GM21515 (cell line): ENCODE data around the gene MRPS2.
"Not testable (repeated sequence)": the region's sequence is repeated elsewhere in the genome, so short reads cannot be mapped to it uniquely, and the experiment has no call there.

Experiments used
- ATAC-seq: cut with Tn5 transposase; IDR thresholded peaks from one replicate; pipeline ENCODE4 v1.9.1; 2021; ENCODE audit not compliant: unreplicated experiment

The MRPS2 gene

DNA sequence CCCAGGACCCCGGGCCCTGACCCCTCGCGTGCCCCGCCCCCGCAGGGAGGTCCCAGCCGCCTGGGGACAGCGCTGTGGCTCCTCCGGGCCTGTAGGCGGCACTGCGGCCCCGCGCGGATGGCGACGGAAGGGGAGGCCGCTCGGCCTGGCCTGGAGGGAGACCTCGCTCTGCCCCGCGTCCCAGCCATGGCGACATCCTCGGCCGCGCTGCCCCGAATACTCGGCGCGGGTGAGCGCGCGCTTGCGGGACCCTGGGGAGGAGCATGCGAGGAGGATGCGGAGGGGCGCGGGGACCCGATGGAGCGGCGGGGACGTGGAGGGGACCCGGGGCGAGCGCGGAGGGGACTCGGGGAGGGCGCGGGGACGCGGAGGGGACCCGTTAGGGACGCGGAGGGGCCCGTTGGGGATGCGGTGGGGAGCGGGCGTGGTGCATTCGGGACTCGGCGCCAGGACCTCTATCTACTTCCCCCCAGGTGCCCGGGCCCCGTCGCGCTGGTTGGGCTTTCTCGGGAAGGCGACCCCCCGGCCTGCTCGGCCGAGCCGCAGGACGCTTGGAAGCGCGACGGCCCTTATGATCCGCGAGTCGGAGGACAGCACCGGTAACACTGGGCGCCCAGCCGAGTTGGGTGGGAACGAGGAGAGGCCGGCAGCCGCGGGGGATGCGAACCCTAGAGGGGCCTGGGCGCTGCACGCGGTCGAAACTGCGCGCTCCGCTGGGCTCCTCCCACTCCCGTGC lies at the start of gene MRPS2:
MRPS2 (plus strand) TSS at position 158 of the 736 bp plus-strand sequence; CDS start at position 187, 29 bp downstream.
- peak; percentile 79 for ATAC-seq

DNA sequence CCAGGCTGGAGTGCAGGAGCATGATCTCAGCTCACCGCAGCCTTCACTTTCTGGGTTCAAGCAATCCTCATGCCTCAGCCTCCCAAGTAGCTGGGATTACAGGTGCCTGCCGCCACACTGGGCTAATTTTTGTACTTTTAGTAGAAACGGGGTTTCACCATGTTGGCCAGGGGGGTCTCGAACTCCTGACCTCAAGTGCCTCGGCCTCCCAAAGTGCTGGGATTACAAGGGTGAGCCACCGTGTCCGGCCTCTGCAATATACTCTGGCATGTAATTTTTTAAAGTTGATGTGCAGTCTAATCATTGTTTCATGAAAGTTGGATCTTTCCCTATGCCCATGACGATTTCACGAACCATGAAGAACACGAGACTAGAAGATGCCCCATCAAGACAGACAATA lies 49.5 kb upstream of the MRPS2 start:
- no peak for ATAC-seq

DNA sequence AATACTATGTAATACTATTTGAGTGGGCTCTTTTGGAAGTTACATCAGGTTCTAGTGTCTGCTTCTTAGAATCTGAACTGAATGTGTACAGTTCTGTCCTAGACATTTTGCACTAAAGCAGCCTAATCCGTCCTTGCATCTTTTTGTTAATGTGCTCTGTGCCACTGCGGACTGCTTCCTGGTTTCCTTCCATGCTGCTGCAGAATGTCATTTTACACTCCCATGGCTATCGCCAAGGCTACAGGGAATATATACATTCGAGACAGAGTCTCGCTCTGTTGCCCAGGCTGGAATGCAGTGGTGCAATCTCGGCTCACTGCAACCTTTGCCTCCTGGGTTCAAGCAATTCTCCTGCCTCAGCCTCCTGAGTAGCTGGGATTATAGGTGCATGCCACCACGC lies 48.6 kb upstream of the MRPS2 start:
- ATAC-seq, result not testable (repeated sequence)

DNA sequence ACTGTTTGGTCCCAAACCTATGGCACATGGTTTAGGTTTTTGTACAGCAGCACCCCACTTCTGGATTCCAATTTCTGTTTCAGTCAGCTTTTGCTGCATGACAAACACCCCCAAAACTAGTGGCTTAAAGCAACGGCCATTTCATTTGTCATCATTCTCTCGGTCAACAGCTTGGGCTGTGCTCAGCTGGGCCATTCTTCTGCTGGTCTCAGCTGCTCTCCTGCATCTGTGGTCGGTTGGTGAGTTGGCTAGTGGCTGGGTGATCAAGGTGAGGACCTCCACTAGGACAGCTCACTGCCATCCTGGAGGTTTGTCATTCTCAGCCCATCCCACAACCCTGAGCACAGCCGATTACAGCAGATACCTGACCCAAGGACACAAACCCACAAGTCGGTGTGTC lies 45.7 kb upstream of the MRPS2 start:
- no peak for ATAC-seq

DNA sequence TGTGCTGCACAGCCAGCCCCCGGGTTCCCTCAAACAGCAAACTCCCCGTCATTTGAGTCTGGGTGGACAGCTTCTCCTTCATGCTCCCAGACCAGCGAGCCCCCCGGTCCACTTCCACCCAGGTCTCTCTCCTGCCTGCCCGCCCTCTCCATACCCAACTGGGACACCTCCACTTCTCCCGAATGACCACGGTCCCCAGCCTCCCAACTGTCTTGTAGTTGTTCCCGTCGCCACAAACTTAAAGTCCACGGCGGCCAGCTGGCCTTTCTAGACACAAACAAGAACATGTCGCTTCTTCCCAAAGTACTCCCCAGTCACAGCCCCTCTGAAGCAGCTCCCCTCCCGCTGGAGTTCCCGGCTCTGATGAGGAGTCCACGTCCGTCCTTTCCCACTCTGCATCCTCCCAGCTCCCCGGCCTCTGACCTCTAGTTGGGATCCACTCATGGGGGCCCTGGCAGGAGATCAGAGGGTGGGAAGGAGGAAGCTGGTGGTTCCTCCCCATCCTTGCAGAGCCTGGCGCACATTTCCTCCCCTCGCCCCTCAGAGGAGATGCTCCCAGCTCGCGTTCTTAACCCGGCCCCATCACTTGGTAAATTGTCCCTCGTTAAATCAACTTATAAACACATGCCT lies 45.0 kb upstream of the MRPS2 start:
- ATAC-seq, result no peak

DNA sequence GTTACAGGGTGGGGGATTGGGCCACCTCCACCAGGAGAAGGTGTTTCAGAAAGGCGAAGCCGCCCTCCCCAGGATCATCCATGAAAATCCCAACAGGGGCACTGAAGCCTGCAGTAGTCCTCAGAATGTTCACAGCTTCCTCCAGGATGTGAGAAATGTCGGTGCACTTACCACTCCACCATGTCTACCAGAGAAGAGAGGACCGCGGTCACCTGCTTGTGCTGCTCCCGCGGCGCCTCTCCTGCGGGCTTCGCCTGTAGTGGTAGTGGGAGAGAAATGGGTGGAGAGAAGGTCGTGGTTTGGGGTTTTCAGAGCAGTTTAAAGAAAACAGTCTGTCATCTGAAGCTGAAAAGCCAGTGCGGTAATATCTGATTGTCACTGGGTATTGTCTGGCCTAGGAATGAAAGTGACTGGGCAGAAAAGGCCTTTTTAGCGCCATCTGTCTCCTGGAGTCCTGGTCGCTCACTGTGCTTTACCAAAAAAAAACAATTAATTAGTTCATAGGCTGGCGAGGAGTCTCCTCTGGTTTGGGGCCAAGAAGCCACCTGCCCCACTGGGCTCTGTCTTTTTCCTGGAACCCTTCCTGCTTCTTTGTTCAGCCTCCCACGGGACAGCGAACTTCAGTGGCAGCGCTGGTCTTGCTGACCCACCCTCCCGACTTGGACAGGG lies 43.9 kb upstream of the MRPS2 start:
- ATAC-seq, result no peak

DNA sequence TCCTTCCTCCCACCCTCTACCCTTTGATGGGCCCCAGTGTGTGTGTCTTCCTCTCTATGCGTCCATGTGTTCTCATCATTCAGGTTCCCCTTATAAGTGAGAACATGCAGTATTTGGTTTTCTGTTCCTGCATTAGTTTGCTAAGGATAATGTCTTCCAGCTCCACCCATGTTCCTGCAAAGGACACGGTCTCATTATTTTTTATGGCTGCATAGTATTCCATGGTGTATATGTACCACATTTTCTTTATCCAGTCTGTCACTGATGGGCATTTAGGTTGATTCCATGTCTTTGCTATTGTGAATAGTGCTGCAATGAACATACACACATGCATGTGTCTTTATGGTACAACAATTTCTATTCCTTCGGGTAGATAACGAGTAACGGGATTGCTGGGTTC lies 42.0 kb upstream of the MRPS2 start:
- ATAC-seq, result not testable (repeated sequence)

DNA sequence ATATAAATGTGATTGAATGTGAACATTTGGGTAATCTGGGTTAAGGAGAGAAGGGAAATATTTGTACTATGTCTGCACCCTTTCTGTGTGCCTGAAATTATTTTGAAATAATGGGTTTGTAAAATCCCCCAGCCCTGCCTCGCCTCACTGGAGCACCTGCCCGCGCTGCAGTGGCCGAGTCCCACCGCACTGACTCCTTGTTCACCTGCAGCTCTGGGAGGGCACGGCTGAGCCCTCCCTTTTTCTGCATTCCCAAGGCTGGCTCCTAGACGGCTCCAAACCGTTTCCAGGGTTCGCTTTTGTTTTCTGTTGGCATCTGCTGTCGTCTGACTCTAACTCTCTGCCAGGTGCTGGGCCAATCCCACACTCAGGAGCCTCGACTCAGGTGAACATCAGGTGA lies 38.5 kb upstream of the MRPS2 start:
- ATAC-seq, result no peak

DNA sequence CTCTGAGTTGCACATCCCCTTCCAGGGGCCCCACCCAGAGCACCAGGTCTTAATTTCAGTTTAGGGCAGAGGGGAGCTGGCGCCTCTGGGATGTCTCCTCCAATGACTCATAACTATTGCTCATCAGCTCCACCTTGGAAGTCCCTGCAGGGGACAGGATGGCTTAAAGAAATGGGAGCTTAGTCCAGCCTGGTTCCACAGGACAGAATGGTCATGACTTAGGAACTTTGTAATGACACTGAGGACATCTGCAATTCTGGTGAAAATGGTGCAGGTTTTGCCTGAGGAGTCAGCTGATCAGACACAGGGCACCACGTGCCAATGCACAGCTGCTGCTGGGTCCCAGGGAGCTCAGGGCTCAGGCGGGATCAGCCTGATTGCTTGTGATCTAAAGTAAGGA lies 37.3 kb upstream of the MRPS2 start:
- no peak for ATAC-seq

DNA sequence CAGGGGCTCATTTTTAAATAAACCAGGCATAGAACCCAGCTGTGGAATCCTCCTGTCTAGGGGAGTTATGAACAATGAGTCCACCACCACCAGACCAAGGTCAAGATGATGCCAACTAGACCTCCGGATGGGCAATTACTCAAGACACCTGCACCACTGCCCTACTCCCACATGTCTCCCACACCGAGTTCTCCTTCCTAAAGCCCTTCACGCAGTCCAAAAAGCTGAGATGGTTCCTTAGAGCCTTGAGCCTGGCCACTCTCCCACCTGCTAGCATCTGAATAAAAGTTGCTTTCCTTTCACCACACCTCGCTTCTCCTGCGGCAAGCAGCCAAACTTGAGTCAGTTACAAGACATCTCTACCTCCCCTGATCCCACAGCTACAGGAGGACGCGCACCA lies 36.3 kb upstream of the MRPS2 start:
- ATAC-seq, result no peak

DNA sequence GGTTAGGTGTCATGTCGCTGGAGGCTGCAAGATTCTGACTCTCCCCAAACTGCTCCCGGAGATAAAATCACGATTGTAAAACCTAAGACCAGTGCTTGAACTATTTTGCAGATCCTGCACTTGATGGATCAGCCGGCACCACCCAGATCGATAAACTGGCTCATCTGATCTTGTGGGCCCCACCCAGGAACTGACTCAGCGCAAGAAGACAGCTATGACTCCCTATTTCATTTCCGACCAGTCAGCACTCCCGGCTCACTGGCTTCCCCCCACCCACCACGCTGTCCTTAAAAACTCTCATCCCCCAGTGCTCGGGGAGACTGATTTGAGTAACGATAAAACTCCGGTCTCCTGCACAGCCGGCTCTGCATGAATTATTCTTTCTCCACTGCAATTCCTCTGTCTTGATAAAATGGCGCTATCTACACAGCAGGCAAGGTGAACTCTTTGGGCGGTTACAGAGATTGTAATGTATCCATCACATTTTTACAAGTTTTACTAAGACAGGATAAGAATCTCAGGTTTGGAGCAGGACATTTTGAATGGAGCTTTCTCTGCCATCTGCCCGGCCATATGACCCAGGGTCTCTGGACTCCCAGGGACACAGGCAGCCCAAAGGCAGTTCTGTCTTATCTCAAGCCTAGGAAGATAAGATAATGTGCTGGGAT lies 31.5 kb upstream of the MRPS2 start:
- ATAC-seq, result no peak

DNA sequence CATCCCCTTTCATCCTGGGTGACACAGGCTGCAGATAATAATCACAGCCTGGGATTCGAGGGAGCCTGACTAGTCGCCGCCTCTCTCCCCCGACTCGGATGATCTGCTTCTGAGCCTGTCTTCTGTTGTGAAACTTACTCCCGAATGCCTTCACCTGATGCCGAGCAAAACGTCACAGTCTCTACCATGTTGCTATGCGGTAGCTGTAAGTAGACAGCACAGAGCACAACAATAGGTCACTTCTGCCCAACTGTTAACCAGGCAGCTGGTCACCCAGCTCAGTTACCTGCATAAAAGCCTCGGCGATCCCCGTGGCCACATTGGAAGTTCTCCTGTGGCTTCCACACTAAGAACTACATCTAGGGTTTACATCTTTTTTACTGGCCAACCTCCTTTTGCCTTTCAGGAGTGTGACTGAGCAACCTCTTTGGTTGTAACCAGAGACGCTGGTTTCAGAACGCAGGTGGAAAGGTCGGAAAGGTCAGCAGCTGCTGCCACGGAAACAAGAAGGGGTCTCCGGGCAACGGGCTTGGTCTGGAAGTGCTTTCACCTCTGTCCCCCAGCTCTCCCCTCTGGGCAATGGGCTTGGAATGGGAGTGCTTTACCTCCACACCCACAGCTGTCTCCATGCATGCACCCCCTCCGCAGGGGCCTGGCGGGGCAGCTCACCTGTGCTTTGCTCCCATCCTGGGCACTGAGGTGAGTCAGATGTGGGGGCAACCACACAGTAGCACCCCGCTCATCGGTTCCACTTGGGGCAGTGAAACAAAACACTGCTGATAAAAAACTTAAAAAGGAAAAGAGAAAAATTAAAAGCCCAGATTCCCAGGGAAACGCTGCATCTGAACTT lies 28.5 kb upstream of the MRPS2 start:
- no peak for ATAC-seq

DNA sequence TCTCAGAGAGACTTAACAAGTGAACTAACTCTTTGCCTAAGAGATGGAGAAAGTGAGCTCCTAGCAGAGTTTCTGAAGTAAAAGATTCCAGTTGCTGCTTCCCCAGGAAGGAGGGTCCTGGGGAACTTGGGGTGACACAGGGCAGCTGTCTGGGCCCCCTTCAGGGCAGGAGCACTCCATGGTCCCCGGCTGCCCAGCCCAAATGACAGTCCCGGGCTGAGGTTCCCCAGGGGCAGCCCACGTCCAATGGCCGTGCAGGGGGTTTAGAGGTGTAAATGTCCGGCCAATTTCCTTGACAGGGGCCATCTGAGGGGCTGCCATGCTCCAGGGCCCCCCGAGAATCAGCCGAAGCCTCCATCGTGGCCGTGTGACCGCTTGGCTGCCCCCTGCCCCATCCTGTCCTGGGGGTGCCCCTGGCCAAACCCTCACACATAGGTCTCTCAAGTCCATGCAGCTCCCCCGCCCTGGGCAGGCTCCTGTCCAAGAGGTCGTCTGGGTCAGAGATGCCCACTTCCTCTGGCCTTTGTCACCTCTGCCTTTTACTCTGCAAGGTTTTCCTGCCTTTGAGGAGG lies 26.4 kb upstream of the MRPS2 start:
- no peak for ATAC-seq

DNA sequence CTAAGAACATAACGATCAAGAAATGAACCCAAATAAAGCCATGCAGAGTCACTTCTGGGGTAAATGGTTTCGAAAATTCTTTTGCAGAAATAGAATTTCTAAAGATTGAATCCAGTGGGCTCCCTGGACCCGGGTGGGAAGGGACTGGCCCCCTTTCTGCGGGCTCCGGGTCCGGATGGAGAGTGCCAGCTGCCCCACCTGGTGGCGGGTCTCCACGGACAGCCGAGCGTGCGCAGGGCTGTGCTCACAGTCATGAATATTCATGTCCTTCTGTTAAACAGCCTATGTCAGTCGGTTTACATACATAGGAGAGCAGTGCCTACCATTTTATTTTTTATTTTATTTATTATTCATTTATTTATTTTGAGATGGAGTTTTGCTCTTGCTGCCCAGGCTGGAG lies 25.6 kb upstream of the MRPS2 start:
- no peak for ATAC-seq

DNA sequence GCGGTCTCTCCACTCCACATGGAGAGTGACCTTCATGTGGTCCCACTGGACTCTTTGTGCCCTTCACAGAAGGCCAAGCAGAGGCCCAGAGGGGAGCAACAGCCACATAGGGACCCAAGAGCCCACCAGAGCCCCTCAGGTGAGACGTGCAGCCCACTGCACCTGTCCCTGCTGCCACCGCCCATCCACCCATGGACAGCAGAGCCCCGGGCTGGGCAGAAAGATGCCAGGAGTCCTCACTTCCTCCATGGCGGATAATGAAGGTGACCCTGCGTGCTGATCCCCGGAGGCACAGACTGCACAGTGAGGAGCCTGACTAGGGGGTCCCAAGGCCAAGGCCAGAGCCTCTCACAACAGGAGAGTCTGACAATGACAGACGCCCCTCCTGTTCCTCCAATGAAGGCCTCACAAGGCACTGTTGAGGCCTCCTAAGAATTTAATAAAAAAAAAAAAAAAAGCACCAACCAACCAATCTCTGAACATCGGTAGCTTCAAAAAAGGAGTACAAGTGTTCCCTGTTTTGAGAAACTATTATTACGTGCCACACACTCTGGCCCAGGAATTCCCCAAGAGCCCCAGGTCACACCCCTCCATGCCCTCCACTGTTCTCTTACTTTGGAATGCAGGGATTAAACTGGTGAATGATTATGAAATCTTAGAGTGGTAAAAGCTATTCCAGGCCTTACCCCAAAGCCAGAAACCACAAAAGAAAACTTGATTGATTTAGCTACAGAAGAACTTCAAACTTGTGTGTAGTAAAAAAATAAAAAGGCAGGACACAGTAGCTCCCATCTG lies 23.7 kb upstream of the MRPS2 start:
- no peak for ATAC-seq

DNA sequence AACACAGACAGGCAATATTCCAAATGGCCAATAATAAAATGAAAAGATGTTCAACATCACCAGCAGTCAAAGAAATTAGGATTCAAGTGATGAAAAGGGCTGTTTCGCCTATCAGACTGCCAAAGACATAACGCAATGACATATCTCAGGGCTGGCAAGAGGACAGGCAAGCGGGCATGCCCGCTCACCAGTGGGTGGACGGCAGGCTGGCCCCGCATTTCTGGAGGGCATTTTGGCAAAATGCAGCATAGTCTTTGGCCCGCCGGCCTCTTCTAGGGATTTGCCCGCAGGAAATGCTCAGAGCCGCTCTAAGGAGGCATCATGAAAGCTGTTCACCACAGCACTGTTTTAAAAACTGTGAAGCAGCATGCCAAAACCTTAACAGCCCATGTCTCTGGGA lies 22.3 kb upstream of the MRPS2 start:
- no peak for ATAC-seq

DNA sequence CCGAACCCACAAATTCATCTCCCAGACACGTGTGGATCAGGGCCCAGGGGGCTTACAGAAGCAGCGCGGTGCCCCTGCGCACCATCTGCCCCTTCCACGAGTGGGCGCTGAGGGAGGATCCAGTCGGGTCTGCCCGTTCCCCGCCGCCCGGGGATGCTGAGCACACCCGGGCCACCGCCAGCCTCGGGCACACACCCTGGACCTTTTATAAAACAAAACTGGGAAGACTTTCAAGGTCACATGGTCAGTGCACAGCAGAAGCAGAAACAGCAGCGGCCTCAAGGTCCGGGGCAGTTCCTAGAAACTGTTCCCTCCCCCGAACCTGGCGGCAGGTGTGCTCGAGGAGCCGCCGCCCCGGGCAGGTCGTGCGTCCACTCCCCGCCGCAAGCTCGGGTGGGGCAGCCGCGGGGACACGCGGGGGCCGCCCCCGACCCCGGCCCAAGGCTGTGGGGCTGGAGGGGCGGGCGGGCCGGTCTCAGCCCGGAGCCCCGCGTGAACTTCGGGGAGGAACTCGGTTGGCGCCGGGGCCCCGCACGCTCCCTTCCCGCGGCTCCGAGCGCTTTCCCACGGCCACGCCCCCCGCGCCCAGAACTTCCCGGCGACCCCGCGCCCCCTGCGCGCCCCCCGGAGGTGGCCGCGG lies 21.5 kb upstream of the MRPS2 start:
- ATAC-seq, result no peak

DNA sequence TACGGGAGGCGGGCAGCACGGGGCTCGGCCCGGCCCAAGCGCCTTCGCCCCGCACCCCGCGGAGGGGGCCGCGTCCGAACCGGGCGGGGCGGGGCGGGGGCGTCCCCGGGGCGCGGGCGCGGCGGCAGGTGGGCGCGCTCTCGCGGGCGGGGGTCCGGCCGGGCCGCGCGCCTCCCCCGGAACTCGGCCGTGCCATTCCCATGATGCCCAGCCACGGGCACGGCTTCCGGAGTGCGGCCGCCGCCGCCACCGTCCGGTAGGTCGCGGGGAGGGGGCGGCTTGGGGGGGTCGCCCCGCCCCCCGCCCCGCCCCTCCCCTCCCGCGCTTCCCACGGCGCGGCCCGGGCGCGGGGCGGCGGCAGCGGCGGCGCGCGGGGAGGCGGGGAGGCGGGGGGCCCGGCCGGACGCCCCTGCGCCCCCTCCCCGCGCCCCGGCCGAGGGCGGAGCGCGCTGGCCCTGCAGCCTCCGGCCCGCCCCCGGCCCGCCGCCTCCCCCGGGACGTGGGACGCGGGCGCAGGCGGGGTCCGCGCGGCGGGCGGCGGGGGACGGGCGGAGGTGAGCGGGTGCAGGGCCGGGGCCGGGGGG lies 20.9 kb upstream of the MRPS2 start, which contains the start of gene PPP1R26:
PPP1R26 (plus strand) TSS at position 314 of the 584 bp plus-strand sequence. CDS start 4,729 bp downstream, outside the sequence.
- ATAC-seq, result no peak
